ENCODE measurements around the gene DNAH1. TPM values are rescaled to one million over a fixed set of nuclear protein-coding genes. Genes with fewer than 3 reads are reported as not detected.

DNAH1 gene
- total RNA-seq, 1 donor from 2014 or later: 8.2 TPM

GRCh38 chr3:52440671-52441070, 124.6 kb downstream of the DNAH1 start:
- peak in 1 of 2 experiments; percentile 10 for DNase-seq (ENCODE audit: low spot score in 2 of 2, unreplicated experiment in 2 of 2)
- Mint-ChIP-seq H3K4me1 (peaks cover 2% of the 10 kb centered on the region), H3K9me3 (no peaks in the 10 kb centered on the region), H3K36me3 (no peaks in the 10 kb centered on the region), H3K27ac (no peak overlapping the region), H3K4me3 (no peak overlapping the region), H3K27me3 (ENCODE audit: low read depth) (no peaks in the 10 kb centered on the region)
- no peak for TF ChIP-seq CTCF (IDR thresholded peaks at IDR 0.05; ENCODE audit: unreplicated experiment)

GRCh38 chr3:52441091-52441771, 125.1 kb downstream of the DNAH1 start:
- peak in 1 of 2 experiments; percentile 14 for DNase-seq (ENCODE audit: low spot score in 2 of 2, unreplicated experiment in 2 of 2)
- Mint-ChIP-seq H3K36me3 (no peaks in the 10 kb centered on the region), H3K9me3 (no peaks in the 10 kb centered on the region), H3K27ac (no peak overlapping the region), H3K27me3 (ENCODE audit: low read depth) (no peaks in the 10 kb centered on the region), H3K4me1 (peaks cover 2% of the 10 kb centered on the region), H3K4me3 (no peak overlapping the region)
- TF ChIP-seq CTCF (IDR thresholded peaks at IDR 0.05; ENCODE audit: unreplicated experiment): no peak

GRCh38 chr3:52441772-52442332, 125.7 kb downstream of the DNAH1 start:
- DNase-seq (ENCODE audit: low spot score in 2 of 2, unreplicated experiment in 2 of 2): no peak
- Mint-ChIP-seq H3K27me3 (ENCODE audit: low read depth) (no peaks in the 10 kb centered on the region), H3K36me3 (no peaks in the 10 kb centered on the region)

GRCh38 chr3:52442409-52443267, 126.5 kb downstream of the DNAH1 start:
- TF ChIP-seq CTCF (IDR thresholded peaks at IDR 0.05; ENCODE audit: unreplicated experiment): no peak
- no peak overlapping the region for H3K4me3 Mint-ChIP-seq
- no peaks in the 10 kb centered on the region for H3K9me3 Mint-ChIP-seq
- H3K4me1 Mint-ChIP-seq: peaks cover 6% of the 10 kb centered on the region
- H3K27me3 Mint-ChIP-seq (ENCODE audit: low read depth): no peaks in the 10 kb centered on the region
- H3K36me3 Mint-ChIP-seq: no peaks in the 10 kb centered on the region
- no peak overlapping the region for H3K27ac Mint-ChIP-seq
- DNase-seq (ENCODE audit: low spot score in 2 of 2, unreplicated experiment in 2 of 2): no peak

More at GRCh38 chr3:52441772-52442332, 125.7 kb downstream of the DNAH1 start:
- H3K9me3 Mint-ChIP-seq: no peaks in the 10 kb centered on the region
- peaks cover 2% of the 10 kb centered on the region for H3K4me1 Mint-ChIP-seq
- no peak for TF ChIP-seq CTCF (IDR thresholded peaks at IDR 0.05; ENCODE audit: unreplicated experiment)
- H3K4me3 Mint-ChIP-seq: no peak overlapping the region
- no peak overlapping the region for H3K27ac Mint-ChIP-seq

GRCh38 chr3:52443268-52443610, 127.1 kb downstream of the DNAH1 start:
- no peak overlapping the region for H3K4me3 Mint-ChIP-seq
- peaks cover 6% of the 10 kb centered on the region for H3K4me1 Mint-ChIP-seq
- TF ChIP-seq CTCF (IDR thresholded peaks at IDR 0.05; ENCODE audit: unreplicated experiment): no peak
- H3K9me3 Mint-ChIP-seq: no peaks in the 10 kb centered on the region
- no peak overlapping the region for H3K27ac Mint-ChIP-seq
- no peaks in the 10 kb centered on the region for H3K27me3 Mint-ChIP-seq (ENCODE audit: low read depth)
- DNase-seq (ENCODE audit: low spot score in 2 of 2, unreplicated experiment in 2 of 2): no peak
- no peaks in the 10 kb centered on the region for H3K36me3 Mint-ChIP-seq

All from mesothelial cell of epicardium (in vitro differentiated cells).